GM23338 (cell line): Measurements from ENCODE around the gene ASPSCR1. TPM values are rescaled to one million over a fixed set of nuclear protein-coding genes. Genes with fewer than 3 reads are reported as not detected.

ENCODE experiments used
- ATAC-seq: fragments of 200-7000 bp; cut with Tn5 transposase; 3 replicates; pipeline ENCODE4 v1.9.1; 2020
- DNase-seq: peaks from one replicate; pipeline ENCODE4 v3.0.0-alpha.2; 2015; ENCODE audit warnings: low spot score
- H2AFZ ChIP-seq: fragments of 200-600 bp; sonication (generic); 2 replicates; pipeline ENCODE4 v1.8.0; 2016; ENCODE audit warnings: antibody characterized with exemption, mild to moderate bottlenecking, moderate library complexity
- H3F3A ChIP-seq: fragments of 200-600 bp; sonication (generic); replicated peaks from 2 replicates; pipeline ENCODE4 v1.8.0; 2017; ENCODE audit warnings: antibody characterized with exemption, mixed run types, low read depth
- H3K27ac ChIP-seq: fragments of 200-600 bp; sonication (generic); 2 replicates; pipeline ENCODE4 v1.6.1; 2016; ENCODE audit warnings: low read depth
- H3K27me3 ChIP-seq: fragments of 200-600 bp; sonication (generic); 2 replicates; pipeline ENCODE4 v1.8.0; 2016; ENCODE audit warnings: mild to moderate bottlenecking, mixed run types, moderate library complexity; ENCODE audit not compliant: insufficient read depth
- H3K36me3 ChIP-seq: fragments of 200-600 bp; sonication (generic); 2 replicates; pipeline ENCODE4 v1.8.0; 2016; ENCODE audit warnings: mild to moderate bottlenecking; ENCODE audit not compliant: insufficient read depth
- H3K4me1 ChIP-seq: fragments of 200-600 bp; sonication (generic); 2 replicates; pipeline ENCODE4 v1.8.0; 2016; ENCODE audit warnings: mild to moderate bottlenecking, moderate library complexity; ENCODE audit not compliant: insufficient read depth
- H3K4me2 ChIP-seq: fragments of 200-600 bp; sonication (generic); 2 replicates; pipeline ENCODE4 v1.7.1; 2017; ENCODE audit warnings: mixed run types
- H3K4me3 ChIP-seq: fragments of 200-600 bp; sonication (generic); 2 replicates; pipeline ENCODE4 v1.6.1; 2016; ENCODE audit warnings: mixed run types
- H3K79me2 ChIP-seq: fragments of 200-600 bp; sonication (generic); replicated peaks from 2 replicates; pipeline ENCODE4 v1.8.0; 2017; ENCODE audit warnings: mild to moderate bottlenecking; ENCODE audit not compliant: insufficient read depth
- H3K9me2 ChIP-seq: fragments of 200-600 bp; sonication (generic); 2 replicates; pipeline ENCODE4 v1.8.0; 2017; ENCODE audit not compliant: insufficient read depth
- H4K20me1 ChIP-seq: fragments of 200-600 bp; sonication (generic); replicated peaks from 2 replicates; pipeline ENCODE4 v1.8.0; 2017; ENCODE audit warnings: mild to moderate bottlenecking; ENCODE audit not compliant: insufficient read depth
- H3K27ac Mint-ChIP-seq: 2 replicates; pipeline ENCODE4 v1.8.0; 2020; ENCODE audit warnings: inconsistent platforms, mild to moderate bottlenecking, moderate library complexity, mixed read lengths
- H3K27me3 Mint-ChIP-seq: 3 replicates; pipeline ENCODE4 v1.8.0; 2022; ENCODE audit warnings: low read depth, mild to moderate bottlenecking, moderate library complexity, mixed read lengths, inconsistent platforms; ENCODE audit not compliant: insufficient read depth, poor library complexity
- H3K36me3 Mint-ChIP-seq: 3 replicates; pipeline ENCODE4 v1.8.0; 2021; ENCODE audit warnings: low read depth, mild to moderate bottlenecking, inconsistent platforms, moderate library complexity, mixed read lengths
- H3K4me1 Mint-ChIP-seq: 3 replicates; pipeline ENCODE4 v1.8.0; 2020; ENCODE audit warnings: mild to moderate bottlenecking, inconsistent platforms, mixed read lengths
- H3K4me3 Mint-ChIP-seq: 3 replicates; pipeline ENCODE4 v1.8.0; 2021; ENCODE audit warnings: moderate library complexity, mild to moderate bottlenecking, inconsistent platforms, mixed read lengths
- H3K9me3 Mint-ChIP-seq: 3 replicates; pipeline ENCODE4 v1.8.0; 2020; ENCODE audit warnings: moderate library complexity, mild to moderate bottlenecking, inconsistent platforms, mixed read lengths
- CREB1 ChIP-seq: fragments of 250-450 bp; sonication (Bioruptor Pico); IDR thresholded peaks from 2 replicates; pipeline ENCODE4 v1.5.0; 2020; ENCODE audit warnings: low read depth, mild to moderate bottlenecking, moderate library complexity
- CTCF ChIP-seq, 2 experiments: fragments of 200-600 bp in 1 of 2; sonication (generic) in 1 of 2; conservative IDR thresholded peaks; 2 replicates each; pipeline versions ENCODE4 v1.5.1 to v1.6.1; 2016 to 2017; ENCODE audit warnings: antibody characterized with exemption in 2 of 2, low read depth in 2 of 2, mild to moderate bottlenecking in 2 of 2, moderate library complexity in 1 of 2
- EZH2 ChIP-seq: fragments of 200-600 bp; sonication (generic); IDR thresholded peaks from one replicate; pipeline ENCODE4 v1.8.0; 2017; ENCODE audit warnings: antibody characterized with exemption, mild to moderate bottlenecking, low read depth; ENCODE audit not compliant: unreplicated experiment
- EZH2phosphoT487 ChIP-seq: fragments of 200-600 bp; sonication (generic); IDR thresholded peaks from one replicate; pipeline ENCODE4 v1.8.1; 2018; ENCODE audit warnings: antibody characterized with exemption; ENCODE audit not compliant: unreplicated experiment
- JUNB ChIP-seq: IDR thresholded peaks from one replicate; pipeline ENCODE4 v1.6.1; 2016; ENCODE audit warnings: antibody characterized with exemption; ENCODE audit not compliant: unreplicated experiment
- NANOG ChIP-seq: IDR thresholded peaks from 2 replicates; pipeline ENCODE4 v1.6.1; 2016; ENCODE audit warnings: antibody characterized with exemption, borderline replicate concordance
- POLR2AphosphoS5 ChIP-seq: IDR thresholded peaks from 2 replicates; pipeline ENCODE4 v1.6.1; 2016; ENCODE audit warnings: antibody characterized with exemption, low read depth
- STAT1 ChIP-seq: IDR thresholded peaks from one replicate; pipeline ENCODE4 v1.6.1; 2016; ENCODE audit warnings: antibody characterized with exemption; ENCODE audit not compliant: unreplicated experiment
- ZNF114 ChIP-seq: fragments of 250-450 bp; sonication (Bioruptor Pico); IDR thresholded peaks from 2 replicates; pipeline ENCODE4 v1.5.0; 2020; ENCODE audit warnings: mild to moderate bottlenecking, moderate library complexity
- ZNF331 ChIP-seq: fragments of 250-450 bp; sonication (Bioruptor Pico); IDR thresholded peaks from 2 replicates; pipeline ENCODE4 v1.5.0; 2020; ENCODE audit warnings: low read depth, mild to moderate bottlenecking, moderate library complexity
- ZNF462 ChIP-seq: fragments of 250-450 bp; sonication (Bioruptor Pico); IDR thresholded peaks from 2 replicates; pipeline ENCODE4 v1.5.0; 2020; ENCODE audit warnings: mild to moderate bottlenecking, moderate library complexity
- polyA plus RNA-seq: library from polyadenylated mRNA; unstranded; fragments of >200 nt; fragmentation: Nextera tagmentation; extraction: Ambion mirVana; gene quantifications from 2 replicates; pipeline ENCODE4 v1.2.1, GENCODE V29; 2016
- total RNA-seq: library from RNA; depleted of rRNA; stranded (reverse); fragments of >200 nt; shearing (Covaris generic); gene quantifications from 2 replicates; pipeline ENCODE4 v1.2.3, GENCODE V29; 2014
- TF ChIP-seq, protein P1 (sequence below): IDR thresholded peaks from one replicate; pipeline ENCODE4 v1.6.1; 2018; ENCODE audit warnings: antibody characterized with exemption; ENCODE audit not compliant: unreplicated experiment
- TF ChIP-seq, protein P2 (sequence below): IDR thresholded peaks from 2 replicates; pipeline ENCODE4 v1.6.1; 2016; ENCODE audit warnings: antibody characterized with exemption

ASPSCR1 gene
- total and polyA plus RNA-seq, 2 experiments from 2014 or later = 44.2 to 46.9 TPM

DNA sequence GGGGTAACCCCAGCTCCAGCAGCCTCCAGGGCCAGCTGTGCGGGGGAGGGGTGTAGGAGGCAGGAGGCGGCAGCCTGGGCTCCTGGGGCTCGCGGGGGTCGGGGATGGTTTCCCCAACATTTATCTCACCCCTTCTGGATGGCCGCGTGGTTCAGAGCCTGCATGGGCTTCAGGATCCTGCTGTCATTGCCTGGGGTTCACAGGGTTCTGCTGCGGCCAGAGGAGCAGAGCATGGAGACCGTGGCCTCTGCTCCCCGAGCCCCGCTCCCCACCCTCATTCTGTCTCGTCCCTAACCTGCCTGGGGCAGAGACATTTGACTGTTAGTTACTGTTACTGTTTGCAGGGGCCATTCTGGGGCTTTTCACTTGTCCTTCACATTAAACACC, 35.3 kb upstream of the ASPSCR1 start:
- Histone ChIP-seq H3K4me3 (peak overlapping the region; percentile 40), H3K4me2 (peak overlapping the region; percentile 74)
- H3K27ac Mint-ChIP-seq = no peak overlapping the region

More for the DNA sequence above, 35.3 kb upstream of the ASPSCR1 start:
- peaks cover 10% of the 10 kb centered on the region; the same call in 1 of the 2 replicates for H3F3A ChIP-seq
- no peaks in the 10 kb centered on the region; the same call in 2 of the 3 replicates for H3K9me3 Mint-ChIP-seq
- no peaks in the 10 kb centered on the region for H3K36me3 ChIP-seq
- no peaks in the 10 kb centered on the region for H4K20me1 ChIP-seq
- peaks cover 31% of the 10 kb centered on the region for H3K27me3 Mint-ChIP-seq
- H3K4me1 Mint-ChIP-seq = peaks cover 17% of the 10 kb centered on the region
- peaks cover 2% of the 10 kb centered on the region; the same call in 1 of the 3 replicates for H3K36me3 Mint-ChIP-seq
- DNase-seq (no peak), ATAC-seq (peak; percentile 11)
- no peaks in the 10 kb centered on the region for H3K9me2 ChIP-seq
- H2AFZ ChIP-seq = peak overlapping the region; percentile 83
- peaks cover 15% of the 10 kb centered on the region for H3K4me1 ChIP-seq
- H3K79me2 ChIP-seq = no peaks in the 10 kb centered on the region
- peaks cover 4% of the 10 kb centered on the region; the same call in 1 of the 2 replicates for H3K27me3 ChIP-seq
- no peak overlapping the region for H3K27ac ChIP-seq
- peak overlapping the region; percentile 50 for H3K4me3 Mint-ChIP-seq
- TF ChIP-seq JUNB (no peak), POLR2AphosphoS5 (no peak), STAT1 (no peak), EZH2 (no peak), EZH2phosphoT487 (no peak), ZNF462 (no peak), CTCF (conservative IDR thresholded peaks at IDR 0.05; ENCODE audit: low read depth in 2 of 2) (no peak), NANOG (no peak), CREB1 (no peak), ZNF114 (CRISPR knock-in tag) (no peak), ZNF331 (CRISPR knock-in tag) (no peak)
- TF ChIP-seq, protein P1, sequence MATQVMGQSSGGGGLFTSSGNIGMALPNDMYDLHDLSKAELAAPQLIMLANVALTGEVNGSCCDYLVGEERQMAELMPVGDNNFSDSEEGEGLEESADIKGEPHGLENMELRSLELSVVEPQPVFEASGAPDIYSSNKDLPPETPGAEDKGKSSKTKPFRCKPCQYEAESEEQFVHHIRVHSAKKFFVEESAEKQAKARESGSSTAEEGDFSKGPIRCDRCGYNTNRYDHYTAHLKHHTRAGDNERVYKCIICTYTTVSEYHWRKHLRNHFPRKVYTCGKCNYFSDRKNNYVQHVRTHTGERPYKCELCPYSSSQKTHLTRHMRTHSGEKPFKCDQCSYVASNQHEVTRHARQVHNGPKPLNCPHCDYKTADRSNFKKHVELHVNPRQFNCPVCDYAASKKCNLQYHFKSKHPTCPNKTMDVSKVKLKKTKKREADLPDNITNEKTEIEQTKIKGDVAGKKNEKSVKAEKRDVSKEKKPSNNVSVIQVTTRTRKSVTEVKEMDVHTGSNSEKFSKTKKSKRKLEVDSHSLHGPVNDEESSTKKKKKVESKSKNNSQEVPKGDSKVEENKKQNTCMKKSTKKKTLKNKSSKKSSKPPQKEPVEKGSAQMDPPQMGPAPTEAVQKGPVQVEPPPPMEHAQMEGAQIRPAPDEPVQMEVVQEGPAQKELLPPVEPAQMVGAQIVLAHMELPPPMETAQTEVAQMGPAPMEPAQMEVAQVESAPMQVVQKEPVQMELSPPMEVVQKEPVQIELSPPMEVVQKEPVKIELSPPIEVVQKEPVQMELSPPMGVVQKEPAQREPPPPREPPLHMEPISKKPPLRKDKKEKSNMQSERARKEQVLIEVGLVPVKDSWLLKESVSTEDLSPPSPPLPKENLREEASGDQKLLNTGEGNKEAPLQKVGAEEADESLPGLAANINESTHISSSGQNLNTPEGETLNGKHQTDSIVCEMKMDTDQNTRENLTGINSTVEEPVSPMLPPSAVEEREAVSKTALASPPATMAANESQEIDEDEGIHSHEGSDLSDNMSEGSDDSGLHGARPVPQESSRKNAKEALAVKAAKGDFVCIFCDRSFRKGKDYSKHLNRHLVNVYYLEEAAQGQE = no peak
- TF ChIP-seq, protein P2, sequence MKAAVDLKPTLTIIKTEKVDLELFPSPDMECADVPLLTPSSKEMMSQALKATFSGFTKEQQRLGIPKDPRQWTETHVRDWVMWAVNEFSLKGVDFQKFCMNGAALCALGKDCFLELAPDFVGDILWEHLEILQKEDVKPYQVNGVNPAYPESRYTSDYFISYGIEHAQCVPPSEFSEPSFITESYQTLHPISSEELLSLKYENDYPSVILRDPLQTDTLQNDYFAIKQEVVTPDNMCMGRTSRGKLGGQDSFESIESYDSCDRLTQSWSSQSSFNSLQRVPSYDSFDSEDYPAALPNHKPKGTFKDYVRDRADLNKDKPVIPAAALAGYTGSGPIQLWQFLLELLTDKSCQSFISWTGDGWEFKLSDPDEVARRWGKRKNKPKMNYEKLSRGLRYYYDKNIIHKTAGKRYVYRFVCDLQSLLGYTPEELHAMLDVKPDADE = no peak
